SHP77 treated with DMSO at 0.1 percent for 48 hours (cell line): Measurements from ENCODE around the gene PNMT.

Experiments
- DNase-seq: peaks from one replicate; lab custom pipeline; 2025; lab: John Stamatoyannopoulos, UW

PNMT gene

DNA sequence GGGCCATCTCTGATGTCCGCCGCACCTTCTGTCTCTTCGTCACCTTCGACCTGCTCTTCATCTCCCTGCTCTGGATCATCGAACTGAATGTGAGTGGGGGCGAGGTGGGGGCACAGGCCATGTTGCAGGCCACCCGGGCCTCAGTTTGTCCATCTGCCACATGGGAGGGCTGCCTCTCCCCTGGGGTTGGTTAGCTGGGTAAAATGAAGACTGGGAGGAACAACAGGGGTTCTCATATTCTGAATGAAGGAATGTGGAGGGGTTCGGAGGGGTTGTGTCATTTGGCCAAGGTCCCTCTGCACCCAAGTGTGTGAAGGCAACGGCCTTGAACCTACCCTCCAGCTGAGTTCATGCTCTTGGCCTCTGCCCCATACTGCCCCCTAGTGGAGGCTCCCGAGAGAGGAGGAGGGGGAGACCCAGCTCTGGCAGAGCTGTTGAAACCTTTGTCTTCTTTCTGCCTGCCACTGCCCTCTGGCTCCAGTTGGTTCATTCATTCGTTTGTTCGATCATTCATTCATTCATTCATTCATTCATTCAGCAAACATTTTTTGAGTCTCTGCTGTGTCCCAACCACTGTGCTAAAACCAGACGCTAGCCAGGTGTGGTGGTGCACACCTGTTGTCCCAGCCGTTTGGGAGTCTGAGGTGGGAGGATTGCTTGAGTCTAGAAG, 14.5 kb upstream of the PNMT start:
- no peak for DNase-seq

DNA sequence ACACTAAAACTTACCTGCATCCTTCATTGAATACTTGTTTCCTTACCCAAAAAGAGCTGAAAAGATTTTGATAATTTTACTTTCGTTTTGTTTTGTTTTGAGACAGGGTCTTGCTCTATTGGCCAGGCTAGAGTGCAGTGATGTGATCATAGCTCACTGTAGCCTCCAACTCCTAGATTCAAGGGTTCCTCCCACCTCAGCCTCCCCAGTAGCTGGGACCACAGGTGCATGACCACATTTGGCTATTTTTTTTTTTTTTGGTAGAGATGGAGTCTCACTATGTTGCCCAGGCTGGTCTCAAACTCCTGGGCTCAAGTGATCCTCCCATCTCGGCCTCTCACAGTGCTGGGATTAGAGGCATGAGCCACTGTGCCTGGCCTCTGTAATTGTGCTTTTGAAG, 13.1 kb upstream of the PNMT start:
- no peak for DNase-seq

DNA sequence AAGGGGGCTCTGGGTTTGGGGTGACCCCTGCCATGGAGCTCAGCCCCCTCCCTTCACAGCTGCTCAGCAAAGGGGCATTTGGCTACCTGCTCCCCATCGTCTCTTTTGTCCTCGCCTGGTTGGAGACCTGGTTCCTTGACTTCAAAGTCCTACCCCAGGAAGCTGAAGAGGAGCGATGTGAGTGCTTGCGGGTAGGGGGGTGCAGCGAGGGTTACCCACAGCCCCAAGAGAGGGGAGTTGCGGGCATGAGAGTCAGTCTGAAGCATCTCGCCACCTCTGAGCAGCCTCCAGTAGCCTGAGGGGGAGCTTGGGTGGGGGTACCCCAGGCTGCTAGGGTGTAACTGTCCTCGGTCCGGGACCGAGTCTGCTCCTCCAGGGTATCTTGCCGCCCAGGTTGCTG, 9.9 kb upstream of the PNMT start:
- no peak for DNase-seq

DNA sequence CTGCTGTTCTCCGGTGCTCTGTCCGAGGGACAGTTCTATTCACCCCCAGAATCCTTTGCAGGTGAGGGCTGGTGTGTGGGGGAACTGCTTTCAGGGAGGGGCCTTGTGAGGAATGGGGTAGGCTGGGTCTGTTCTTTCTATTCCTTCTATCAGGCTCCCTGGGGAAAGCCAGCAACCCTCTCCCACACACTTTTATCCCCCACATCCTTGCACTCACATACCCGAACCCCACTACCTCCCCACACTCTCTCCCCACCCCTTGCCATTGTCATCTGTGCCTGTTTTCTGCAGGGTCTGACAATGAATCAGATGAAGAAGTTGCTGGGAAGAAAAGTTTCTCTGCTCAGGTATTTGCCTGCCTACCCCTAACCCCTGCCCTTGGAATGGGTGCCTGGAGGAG, 9.5 kb upstream of the PNMT start:
- DNase-seq = no peak

DNA sequence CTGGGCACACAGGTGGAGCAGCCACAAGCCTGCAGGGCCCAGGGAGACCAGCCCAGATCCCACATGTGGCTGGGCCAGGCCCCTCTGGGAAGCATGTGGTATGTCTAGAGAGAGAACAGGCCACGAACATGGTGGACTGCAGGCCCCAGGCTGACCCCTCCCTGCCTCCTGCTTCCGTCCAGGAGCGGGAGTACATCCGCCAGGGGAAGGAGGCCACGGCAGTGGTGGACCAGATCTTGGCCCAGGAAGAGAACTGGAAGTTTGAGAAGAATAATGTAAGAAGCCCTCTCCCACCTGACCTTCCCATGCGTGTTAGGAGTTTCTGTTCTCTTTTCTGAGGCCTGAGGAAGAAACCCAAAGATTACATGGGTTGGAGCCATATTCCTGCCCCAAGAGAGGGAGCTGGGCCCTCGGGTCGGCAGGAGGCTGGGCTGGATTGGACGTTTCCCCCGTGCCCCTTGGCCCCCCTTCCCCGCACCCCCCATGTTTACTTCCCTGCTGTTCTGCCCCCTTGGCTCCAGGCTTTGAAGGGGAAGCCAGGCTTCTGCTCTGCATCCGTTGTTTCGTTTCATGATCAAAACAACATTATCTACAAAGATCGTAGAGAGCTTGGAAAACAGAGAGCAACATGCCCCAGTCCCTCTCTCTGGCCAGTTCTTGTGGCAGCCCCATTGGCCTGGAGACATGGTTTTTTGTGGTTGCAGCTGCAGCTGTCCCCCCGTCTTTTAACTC, 8.8 kb upstream of the PNMT start:
- no peak for DNase-seq

DNA sequence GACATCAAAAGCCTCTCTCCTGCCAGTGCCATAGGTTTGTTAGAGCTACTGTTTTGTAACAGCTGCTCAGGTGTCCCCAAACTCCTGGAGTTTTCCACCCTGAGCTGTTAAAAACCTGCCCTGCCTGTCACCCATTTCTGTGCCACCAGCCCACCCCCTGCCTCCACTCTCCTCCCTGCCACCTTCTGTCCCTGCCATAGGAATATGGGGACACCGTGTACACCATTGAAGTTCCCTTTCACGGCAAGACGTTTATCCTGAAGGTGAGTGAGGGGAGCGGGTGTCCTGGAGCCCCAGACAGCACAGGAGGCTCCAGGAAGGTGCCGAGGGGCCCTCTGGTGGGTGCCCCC, 8.3 kb upstream of the PNMT start:
- DNase-seq = no peak

DNA sequence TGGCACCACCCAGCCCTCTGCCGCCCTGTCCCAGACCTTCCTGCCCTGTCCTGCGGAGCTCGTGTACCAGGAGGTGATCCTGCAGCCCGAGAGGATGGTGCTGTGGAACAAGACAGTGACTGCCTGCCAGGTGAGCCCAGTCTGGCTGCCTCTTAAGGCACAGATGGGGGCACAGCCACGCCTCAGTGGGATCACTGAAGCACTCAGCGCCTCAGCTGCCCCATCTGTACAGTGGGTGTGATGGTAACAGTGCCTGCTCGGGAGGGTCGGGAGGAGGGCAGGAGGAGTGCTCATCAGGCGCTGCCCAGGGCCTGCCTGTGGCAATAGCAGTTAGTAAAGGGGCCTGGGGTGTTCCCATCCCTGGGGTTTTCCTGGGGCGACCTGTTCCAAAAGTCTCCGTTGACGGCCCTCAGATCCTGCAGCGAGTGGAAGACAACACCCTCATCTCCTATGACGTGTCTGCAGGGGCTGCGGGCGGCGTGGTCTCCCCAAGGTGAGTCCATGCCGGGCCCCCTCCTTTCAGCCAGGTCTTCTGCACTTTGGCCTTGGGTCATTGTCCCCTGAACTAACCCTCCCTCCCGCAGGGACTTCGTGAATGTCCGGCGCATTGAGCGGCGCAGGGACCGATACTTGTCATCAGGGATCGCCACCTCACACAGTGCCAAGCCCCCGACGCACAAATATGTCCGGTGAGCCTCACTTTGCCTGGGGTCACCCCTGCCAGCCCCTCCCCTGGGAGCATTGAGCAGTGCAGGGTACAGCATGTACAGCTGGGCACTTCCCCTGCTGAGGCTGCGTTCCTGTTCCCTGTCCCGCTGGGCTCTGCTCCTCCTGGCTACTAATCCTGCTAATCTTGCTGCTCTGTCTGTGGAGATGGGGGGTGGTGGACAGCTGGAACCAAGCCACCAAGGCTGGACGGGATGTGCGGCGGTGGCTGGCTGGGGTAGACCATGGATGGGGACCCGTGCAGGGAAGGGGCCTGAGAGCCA, 7.6 kb upstream of the PNMT start:
- no peak for DNase-seq

DNA sequence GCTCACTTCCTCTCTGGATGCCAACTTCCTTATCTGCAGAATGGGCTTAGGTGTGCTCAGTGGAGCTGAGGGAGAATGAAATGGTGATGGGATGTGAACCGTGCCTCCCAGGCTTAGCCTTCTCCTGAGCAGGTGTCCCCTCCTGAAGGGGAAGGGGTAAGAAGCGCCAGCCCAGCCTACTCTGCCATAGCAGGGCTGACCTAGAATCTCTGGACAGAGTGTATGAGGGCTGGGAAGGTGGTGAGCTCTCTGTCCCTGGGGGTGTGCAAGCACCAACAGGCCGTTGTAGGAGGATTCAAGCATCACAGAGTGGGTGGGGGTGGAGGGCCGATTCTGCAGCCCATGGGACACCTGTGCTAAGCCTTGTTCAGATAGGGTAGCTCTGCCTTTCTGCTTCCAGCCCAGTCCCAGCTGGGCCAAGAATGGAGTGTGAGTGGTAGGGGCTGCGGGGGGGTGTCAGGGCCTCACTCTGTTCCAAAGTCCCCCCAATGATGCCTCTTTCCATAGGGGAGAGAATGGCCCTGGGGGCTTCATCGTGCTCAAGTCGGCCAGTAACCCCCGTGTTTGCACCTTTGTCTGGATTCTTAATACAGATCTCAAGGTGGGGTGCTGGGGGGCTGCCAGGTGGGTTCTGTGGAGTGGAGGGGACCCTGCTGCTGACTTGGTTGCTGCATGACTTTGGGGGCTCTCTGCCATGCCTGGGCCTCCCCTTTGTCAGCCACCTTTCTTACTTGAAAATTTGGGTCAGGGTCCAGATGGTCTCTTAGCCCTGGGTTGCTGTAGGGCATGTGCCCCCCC, 6.3 kb upstream of the PNMT start:
- DNase-seq = no peak

DNA sequence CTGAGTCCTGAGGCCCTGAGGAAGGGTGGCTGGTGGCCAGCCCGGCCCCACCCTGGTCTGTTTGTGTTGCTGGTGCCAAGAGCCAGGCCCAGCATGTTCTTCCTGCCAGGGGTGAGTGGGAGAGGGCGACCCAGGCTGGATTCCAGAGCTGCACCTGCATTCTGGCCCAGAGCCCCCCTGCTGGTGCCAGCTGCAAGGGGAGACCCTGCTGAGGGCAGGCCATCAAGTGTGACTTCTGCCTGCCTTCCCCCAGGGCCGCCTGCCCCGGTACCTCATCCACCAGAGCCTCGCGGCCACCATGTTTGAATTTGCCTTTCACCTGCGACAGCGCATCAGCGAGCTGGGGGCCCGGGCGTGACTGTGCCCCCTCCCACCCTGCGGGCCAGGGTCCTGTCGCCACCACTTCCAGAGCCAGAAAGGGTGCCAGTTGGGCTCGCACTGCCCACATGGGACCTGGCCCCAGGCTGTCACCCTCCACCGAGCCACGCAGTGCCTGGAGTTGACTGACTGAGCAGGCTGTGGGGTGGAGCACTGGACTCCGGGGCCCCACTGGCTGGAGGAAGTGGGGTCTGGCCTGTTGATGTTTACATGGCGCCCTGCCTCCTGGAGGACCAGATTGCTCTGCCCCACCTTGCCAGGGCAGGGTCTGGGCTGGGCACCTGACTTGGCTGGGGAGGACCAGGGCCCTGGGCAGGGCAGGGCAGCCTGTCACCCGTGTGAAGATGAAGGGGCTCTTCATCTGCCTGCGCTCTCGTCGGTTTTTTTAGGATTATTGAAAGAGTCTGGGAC, 5.5 kb upstream of the PNMT start:
- no peak for DNase-seq

DNA sequence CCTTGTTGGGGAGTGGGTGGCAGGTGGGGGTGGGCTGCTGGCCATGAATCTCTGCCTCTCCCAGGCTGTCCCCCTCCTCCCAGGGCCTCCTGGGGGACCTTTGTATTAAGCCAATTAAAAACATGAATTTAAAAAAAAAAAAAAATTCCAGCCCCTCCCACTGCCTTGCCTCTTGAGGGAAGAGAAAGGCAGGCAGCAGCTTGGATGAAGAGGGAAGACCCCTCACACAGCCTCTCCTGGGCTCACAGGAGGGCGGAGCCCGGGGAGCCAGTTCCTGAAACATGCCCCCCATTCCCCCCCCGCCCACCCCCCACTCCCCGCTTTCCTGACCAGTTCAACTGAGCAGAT, 4.9 kb upstream of the PNMT start:
- DNase-seq = no peak

DNA sequence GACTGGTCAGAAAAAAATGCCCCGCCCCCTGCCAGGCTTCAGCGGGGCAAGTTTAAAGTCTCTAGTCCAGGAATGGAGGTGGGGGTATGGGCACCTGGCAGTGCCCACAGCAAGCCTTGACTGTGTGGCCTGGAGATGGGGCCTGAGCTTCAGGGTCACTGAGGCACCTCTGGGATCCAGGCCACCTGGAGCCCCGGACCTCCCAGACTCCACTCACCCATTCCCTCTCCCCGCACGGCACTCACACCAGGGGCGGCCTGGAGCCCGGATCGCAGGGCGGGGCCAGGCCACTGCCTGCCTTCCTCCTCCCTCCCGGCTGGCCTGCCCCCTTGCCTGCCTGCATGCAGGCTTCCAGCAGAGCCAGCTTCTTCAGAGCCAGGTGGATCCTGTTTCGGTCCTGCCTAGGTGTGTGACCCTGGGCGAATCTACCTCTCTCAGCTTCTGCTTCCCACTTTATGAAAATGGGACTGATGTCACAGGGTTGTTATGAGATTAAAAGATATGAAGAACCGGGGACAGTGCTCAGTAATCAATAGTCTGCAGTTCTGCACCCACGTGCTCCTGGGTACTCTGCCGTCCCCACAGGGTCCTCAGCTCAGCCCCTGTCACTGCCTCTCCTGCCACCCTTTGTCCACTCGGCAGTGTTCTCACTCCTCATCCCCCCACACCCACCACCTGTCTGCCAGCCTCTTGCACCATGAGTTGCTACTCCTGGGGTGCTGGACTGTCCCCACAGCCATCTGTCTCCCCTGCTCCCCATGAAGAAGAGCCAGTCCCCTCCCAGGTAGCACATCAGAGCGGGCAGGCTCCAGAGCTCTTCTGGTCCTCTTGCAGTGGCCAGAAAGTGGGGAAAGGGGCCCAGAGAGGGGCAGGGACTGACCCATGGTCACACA, 4.3 kb upstream of the PNMT start:
- no peak for DNase-seq

DNA sequence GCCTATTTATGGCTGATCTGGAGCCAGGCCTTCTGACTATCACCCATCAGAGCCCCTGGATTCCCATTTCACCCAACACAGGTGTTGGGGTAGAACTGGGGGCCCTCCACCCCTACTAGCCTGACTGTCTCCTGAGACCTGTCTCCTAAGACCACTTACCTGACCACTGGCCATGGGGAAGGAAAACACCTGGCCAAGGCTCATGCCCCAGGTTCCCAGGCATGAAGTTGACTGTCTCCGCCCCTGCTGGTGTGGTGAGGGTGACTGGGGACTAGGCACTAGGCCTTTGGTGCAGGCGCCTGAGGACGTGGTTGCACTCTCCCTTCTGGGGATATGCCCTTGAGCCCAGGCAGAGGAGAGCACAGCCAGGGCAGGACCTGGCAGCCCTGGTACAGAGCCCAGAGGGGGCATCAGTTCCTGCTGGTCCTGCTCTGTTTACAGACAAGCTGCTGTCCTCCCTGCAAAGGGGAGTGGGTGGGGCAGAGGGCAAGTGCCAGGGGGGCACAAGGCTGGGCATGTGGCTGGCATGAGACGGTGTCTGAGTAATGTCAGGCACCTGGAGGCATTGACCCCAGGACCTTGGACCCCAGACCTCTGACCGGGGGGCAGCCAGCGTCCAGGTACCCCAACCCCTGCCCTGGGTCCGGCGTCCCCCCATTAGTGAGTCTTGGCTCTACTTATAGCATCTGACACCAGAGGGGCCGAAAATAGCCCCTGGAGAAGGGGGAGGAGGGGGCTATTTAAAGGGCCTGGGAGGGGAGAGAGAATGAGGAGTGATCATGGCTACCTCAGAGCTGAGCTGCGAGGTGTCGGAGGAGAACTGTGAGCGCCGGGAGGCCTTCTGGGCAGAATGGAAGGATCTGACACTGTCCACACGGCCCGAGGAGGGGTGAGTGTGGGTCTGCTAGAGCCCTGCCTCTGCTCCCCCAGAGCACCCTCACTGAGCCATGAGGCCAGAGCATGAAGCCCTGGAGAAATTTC, 3.4 kb upstream of the PNMT start, which contains the start of gene TCAP:
Gene TCAP (plus strand): TSS at position 769 of the 981 bp plus-strand sequence. CDS start 11 bp downstream, at position 780.
- no peak for DNase-seq

DNA sequence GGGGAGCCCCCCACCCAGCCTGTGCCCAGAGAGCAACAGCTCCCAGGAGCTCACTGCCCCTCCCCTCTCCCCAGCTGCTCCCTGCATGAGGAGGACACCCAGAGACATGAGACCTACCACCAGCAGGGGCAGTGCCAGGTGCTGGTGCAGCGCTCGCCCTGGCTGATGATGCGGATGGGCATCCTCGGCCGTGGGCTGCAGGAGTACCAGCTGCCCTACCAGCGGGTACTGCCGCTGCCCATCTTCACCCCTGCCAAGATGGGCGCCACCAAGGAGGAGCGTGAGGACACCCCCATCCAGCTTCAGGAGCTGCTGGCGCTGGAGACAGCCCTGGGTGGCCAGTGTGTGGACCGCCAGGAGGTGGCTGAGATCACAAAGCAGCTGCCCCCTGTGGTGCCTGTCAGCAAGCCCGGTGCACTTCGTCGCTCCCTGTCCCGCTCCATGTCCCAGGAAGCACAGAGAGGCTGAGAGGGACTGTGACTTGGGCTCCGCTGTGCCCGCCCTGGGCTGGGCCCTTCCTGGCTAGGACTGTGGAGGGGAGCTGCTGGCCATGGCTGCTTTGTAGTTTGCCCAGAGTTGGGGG, 2.5 kb upstream of the PNMT start:
- peak; percentile 21 for DNase-seq

DNA sequence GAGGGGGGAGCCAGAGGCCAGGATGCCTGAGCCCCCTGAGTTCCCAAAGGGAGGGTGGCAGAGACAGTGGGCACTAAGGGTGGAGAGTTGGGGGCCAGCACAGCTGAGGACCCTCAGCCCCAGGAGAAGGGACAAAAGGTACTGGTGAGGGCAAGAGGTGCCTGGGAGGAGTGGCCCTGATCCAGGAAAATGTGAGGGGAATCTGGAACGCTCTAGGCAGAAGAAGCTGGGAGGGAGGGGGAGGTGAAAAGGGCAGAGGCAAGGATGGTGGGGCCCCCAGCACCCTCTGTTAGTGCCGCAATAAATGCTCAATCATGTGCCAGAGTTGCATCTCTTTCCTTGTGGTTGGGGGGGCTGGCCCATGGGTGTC, 2.0 kb upstream of the PNMT start:
- DNase-seq = no peak

DNA sequence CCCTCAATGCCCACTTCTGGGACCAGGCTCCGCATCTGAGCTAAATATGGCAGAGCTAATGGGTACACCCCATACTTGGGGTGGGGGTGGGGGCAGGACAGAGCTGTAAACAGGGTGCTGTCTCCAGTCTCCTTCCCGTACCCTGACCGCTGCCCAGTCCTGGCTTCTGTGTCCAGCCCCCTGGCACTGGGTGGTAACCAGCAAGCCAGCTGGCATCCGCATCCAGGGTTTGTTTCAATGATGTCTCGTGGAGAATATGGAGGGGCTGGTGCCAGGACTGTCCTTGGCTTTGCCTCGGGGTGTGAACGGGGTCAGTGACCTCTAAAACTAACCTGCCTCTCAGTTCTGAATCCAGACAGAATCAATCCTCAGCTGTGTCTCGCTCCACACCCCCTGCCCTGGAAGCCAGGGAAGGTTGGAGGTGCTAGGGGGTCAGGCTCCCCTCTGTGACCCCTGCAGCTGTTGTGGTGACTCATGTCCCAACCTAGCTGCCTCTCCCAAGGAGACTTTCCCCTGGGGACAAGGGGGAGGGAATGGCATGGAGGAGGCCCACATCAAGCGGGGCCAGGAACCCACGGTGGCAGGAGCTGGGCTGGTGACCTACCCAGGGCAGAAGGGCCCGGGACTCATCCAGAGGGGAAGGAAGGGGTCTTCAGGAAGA, 1.5 kb upstream of the PNMT start:
- no peak for DNase-seq

DNA sequence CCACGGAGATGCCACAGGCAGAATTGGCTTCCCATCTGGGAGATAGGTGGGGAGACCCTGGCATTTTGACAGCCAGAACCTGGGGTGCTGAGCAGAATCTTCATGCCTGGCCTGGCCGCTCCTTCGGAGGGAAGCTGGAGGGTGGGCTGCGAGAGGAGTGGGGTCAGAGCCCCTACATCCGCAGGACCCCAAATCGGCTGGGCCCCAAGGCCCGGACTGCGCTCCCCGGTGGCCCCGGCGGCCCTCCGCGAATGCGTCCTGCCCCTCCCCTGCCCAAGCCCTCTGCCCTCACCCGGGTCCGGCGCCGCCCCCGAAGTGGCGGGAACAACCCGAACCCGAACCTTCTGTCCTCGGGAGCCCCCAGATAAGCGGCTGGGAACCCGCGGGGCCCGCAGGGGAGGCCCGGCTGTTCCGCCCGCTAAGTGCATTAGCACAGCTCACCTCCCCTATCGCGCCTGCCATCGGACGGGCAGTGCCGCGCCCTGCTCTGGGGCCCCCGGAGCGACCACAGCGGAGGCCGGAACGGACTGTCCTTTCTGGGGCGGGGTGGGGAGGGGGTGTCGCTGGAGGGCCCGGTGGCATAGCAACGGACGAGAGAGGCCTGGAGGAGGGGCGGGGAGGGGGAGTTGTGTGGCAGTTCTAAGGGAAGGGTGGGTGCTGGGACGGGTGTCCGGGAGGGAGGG, 850 bp upstream of the PNMT start:
- no peak for DNase-seq
